SK-N-MC (cell line): Measurements from ENCODE around the gene NUDT1.

Source experiments
- EZH2 ChIP-seq: fragments of 200-600 bp; sonication (generic); IDR thresholded peaks from one replicate; pipeline ENCODE4 v1.6.1; 2017; ENCODE audit warnings: antibody characterized with exemption
- FOXP2 ChIP-seq: optimal IDR thresholded peaks from 2 replicates; pipeline ENCODE3; 2011; ENCODE audit warnings: mild to moderate bottlenecking, moderate library complexity; ENCODE audit not compliant: insufficient read depth; ENCODE audit errors: extremely low read length, control extremely low read depth
- POLR2AphosphoS5 ChIP-seq: IDR thresholded peaks from 2 replicates; pipeline ENCODE4 v1.6.1; 2012; ENCODE audit warnings: mild to moderate bottlenecking, low read depth, low read length, borderline replicate concordance

DNA sequence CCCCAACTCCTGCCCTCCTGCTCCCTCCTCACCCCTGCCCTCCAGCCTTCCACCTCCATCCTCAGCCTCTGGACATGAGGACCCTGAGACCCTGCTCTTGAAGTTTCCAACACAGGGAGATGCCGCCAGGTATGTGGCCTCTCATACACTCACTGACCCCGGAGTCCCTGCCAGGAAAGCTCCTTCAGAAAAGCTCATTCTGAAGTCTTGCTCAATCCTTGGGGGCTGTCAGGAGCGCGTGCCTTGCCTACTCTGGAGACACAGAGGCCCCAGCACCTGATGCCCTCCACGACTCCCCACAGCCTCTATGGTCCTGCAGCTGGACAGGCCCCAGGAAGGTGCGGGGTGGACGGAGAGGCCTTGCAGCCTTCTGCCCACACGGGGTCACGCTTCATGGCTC, 11.0 kb downstream of the NUDT1 start:
- TF ChIP-seq EZH2: no peak
- TF ChIP-seq POLR2AphosphoS5: no peak
- no peak for TF ChIP-seq FOXP2
